Activated T-cell treated with anti-CD3 and anti-CD28 coated beads for 48 hours (primary cell): ENCODE measurements around the gene PHLDB2.

Experiments
- DNase-seq: peaks from one replicate; pipeline ENCODE4 v3.0.0-alpha.2; 2020; ENCODE audit warnings: low read depth

PHLDB2 gene

GRCh38 chr3:111851511-111851954 is 7.5 kb upstream of the PHLDB2 start:
- no peak for DNase-seq

GRCh38 chr3:111852540-111852939 is 6.5 kb upstream of the PHLDB2 start:
- DNase-seq = no peak

- no peak for DNase-seq
Measured at GRCh38 chr3:111853068-111853467, 6.0 kb upstream of the PHLDB2 start.

- no peak for DNase-seq
Measured at GRCh38 chr3:111854990-111855389, 4.1 kb upstream of the PHLDB2 start.

GRCh38 chr3:111856501-111856900 is 2.6 kb upstream of the PHLDB2 start:
- no peak for DNase-seq

- DNase-seq = no peak
Measured at GRCh38 chr3:111857474-111857873, 1.6 kb upstream of the PHLDB2 start.

- no peak for DNase-seq
Measured at GRCh38 chr3:111858642-111859041, 423 bp upstream of the PHLDB2 start.

- DNase-seq = peak; percentile 19
Measured at GRCh38 chr3:111859974-111860859, 1.2 kb downstream of the PHLDB2 start.

- DNase-seq = no peak
Measured at GRCh38 chr3:111861391-111861790, 2.3 kb downstream of the PHLDB2 start.

GRCh38 chr3:111862415-111862814 is 3.4 kb downstream of the PHLDB2 start:
- no peak for DNase-seq

GRCh38 chr3:111862974-111863373 is 3.9 kb downstream of the PHLDB2 start:
- no peak for DNase-seq

- no peak for DNase-seq
Measured at GRCh38 chr3:111863942-111864694, 5.1 kb downstream of the PHLDB2 start.

- no peak for DNase-seq
Measured at GRCh38 chr3:111864821-111865656, 6.0 kb downstream of the PHLDB2 start.

GRCh38 chr3:111867889-111868426 is 8.9 kb downstream of the PHLDB2 start:
- no peak for DNase-seq

- DNase-seq = no peak
Measured at GRCh38 chr3:111870620-111871019, 11.6 kb downstream of the PHLDB2 start.

- no peak for DNase-seq
Measured at GRCh38 chr3:111871809-111872623, 13.0 kb downstream of the PHLDB2 start.

- DNase-seq = no peak
Measured at GRCh38 chr3:111872979-111873378, 13.9 kb downstream of the PHLDB2 start.

GRCh38 chr3:111874177-111874820 is 15.2 kb downstream of the PHLDB2 start:
- no peak for DNase-seq

- no peak for DNase-seq
Measured at GRCh38 chr3:111881480-111881879, 22.4 kb downstream of the PHLDB2 start.

- DNase-seq = no peak
Measured at GRCh38 chr3:111882194-111882593, 23.1 kb downstream of the PHLDB2 start.

GRCh38 chr3:111882799-111883198 is 23.7 kb downstream of the PHLDB2 start:
- DNase-seq = no peak
